K562 (cell line): ENCODE data around the gene EEF2K.

ENCODE experiments used
- CBX1 ChIP-seq: sonication (generic); IDR thresholded peaks from 2 replicates; pipeline ENCODE4 v1.6.1; 2016; ENCODE audit warnings: antibody characterized with exemption, low read depth, mild to moderate bottlenecking
- CHD2 ChIP-seq: IDR thresholded peaks from 2 replicates; pipeline ENCODE4 v1.6.1; 2011; ENCODE audit warnings: low read depth, low read length
- FOSL1 ChIP-seq: fragments of 200-800 bp; sonication (Bioruptor generic); conservative IDR thresholded peaks from 2 replicates; pipeline ENCODE4 v1.6.1; 2016; ENCODE audit warnings: missing genetic modification characterization, missing compliant biosample characterization
- HNRNPLL ChIP-seq: fragments of 200-400 bp; formaldehyde crosslinking; IDR thresholded peaks from 2 replicates; pipeline ENCODE4 v1.6.1; 2017; ENCODE audit warnings: low read length, low read depth, mild to moderate bottlenecking; ENCODE audit not compliant: poor library complexity, severe bottlenecking
- HSF4 ChIP-seq: fragments of 250-450 bp; sonication (Bioruptor Pico); IDR thresholded peaks from 2 replicates; pipeline ENCODE4 v2.1.2; 2022; ENCODE audit warnings: mild to moderate bottlenecking, moderate library complexity, borderline replicate concordance
- SMAD1 ChIP-seq: fragments of 150-350 bp; IDR thresholded peaks from 2 replicates; pipeline ENCODE4 v1.6.1; 2014; ENCODE audit warnings: low read length, low read depth; ENCODE audit not compliant: partially characterized antibody
- SRSF1 ChIP-seq: fragments of 200-400 bp; formaldehyde crosslinking; IDR thresholded peaks from 2 replicates; pipeline ENCODE4 v1.6.1; 2017; ENCODE audit warnings: mild to moderate bottlenecking, low read depth, low read length, moderate library complexity
- ZC3H8 ChIP-seq: fragments of 450-650 bp; IDR thresholded peaks from 2 replicates; pipeline ENCODE4 v1.6.1; 2017
- ZKSCAN3 ChIP-seq: fragments of 250-450 bp; sonication (Bioruptor Pico); IDR thresholded peaks from 2 replicates; pipeline ENCODE4 v1.4.0; 2020
- ZNF253 ChIP-seq: fragments of 250-450 bp; sonication (Bioruptor Pico); conservative IDR thresholded peaks from 2 replicates; pipeline ENCODE4 v1.6.1; 2021; ENCODE audit warnings: mild to moderate bottlenecking
- ZNF830 ChIP-seq: fragments of 250-450 bp; sonication (Bioruptor Pico); IDR thresholded peaks from 2 replicates; pipeline ENCODE4 v1.5.0; 2021; ENCODE audit warnings: mild to moderate bottlenecking
- TF ChIP-seq, protein P1 (sequence below), 3 experiments: IDR thresholded peaks in 2 of 3; conservative IDR thresholded peaks in 1 of 3; 2 replicates each; pipeline ENCODE4 v1.5.1; 2011 to 2012; ENCODE audit warnings: low read length in 3 of 3, mild to moderate bottlenecking in 3 of 3, control low read depth in 2 of 3, improper control_type of control experiment in 1 of 3, inconsistent platforms in 1 of 3, low read depth in 1 of 3, mixed read lengths in 1 of 3, moderate library complexity in 1 of 3; ENCODE audit not compliant: insufficient read depth in 2 of 3
- TF ChIP-seq, protein P2 (sequence below): sonication (generic); formaldehyde crosslinking; IDR thresholded peaks from 2 replicates; pipeline ENCODE4 v1.8.0; 2022; ENCODE audit warnings: missing genetic modification reagents, mild to moderate bottlenecking, borderline replicate concordance
- TF ChIP-seq, protein P3 (sequence below), 2 experiments: IDR thresholded peaks; 2 replicates each; pipeline ENCODE4 v1.6.1; 2012; ENCODE audit warnings: improper control_type of control experiment in 2 of 2, low read depth in 2 of 2, low read length in 2 of 2, borderline replicate concordance in 1 of 2

- TF ChIP-seq SMAD1 (no peak), HNRNPLL (no peak), CHD2 (no peak), ZNF253 (CRISPR knock-in tag) (no peak), CBX1 (no peak), FOSL1 (no peak), ZKSCAN3 (no peak), ZC3H8 (no peak), HSF4 (CRISPR knock-in tag) (no peak), ZNF830 (CRISPR knock-in tag) (no peak), SRSF1 (no peak)
- TF ChIP-seq, protein P1, sequence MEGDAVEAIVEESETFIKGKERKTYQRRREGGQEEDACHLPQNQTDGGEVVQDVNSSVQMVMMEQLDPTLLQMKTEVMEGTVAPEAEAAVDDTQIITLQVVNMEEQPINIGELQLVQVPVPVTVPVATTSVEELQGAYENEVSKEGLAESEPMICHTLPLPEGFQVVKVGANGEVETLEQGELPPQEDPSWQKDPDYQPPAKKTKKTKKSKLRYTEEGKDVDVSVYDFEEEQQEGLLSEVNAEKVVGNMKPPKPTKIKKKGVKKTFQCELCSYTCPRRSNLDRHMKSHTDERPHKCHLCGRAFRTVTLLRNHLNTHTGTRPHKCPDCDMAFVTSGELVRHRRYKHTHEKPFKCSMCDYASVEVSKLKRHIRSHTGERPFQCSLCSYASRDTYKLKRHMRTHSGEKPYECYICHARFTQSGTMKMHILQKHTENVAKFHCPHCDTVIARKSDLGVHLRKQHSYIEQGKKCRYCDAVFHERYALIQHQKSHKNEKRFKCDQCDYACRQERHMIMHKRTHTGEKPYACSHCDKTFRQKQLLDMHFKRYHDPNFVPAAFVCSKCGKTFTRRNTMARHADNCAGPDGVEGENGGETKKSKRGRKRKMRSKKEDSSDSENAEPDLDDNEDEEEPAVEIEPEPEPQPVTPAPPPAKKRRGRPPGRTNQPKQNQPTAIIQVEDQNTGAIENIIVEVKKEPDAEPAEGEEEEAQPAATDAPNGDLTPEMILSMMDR (IDR thresholded peaks at IDR 0.05 in 2 of 3, conservative IDR thresholded peaks at IDR 0.05 in 1 of 3; ENCODE audit: insufficient read depth in 2 of 3, low read depth in 1 of 3, low read length in 3 of 3), result no peak
- TF ChIP-seq, protein P2, sequence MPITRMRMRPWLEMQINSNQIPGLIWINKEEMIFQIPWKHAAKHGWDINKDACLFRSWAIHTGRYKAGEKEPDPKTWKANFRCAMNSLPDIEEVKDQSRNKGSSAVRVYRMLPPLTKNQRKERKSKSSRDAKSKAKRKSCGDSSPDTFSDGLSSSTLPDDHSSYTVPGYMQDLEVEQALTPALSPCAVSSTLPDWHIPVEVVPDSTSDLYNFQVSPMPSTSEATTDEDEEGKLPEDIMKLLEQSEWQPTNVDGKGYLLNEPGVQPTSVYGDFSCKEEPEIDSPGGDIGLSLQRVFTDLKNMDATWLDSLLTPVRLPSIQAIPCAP (CRISPR knock-in tag), result no peak
- TF ChIP-seq, protein P3, sequence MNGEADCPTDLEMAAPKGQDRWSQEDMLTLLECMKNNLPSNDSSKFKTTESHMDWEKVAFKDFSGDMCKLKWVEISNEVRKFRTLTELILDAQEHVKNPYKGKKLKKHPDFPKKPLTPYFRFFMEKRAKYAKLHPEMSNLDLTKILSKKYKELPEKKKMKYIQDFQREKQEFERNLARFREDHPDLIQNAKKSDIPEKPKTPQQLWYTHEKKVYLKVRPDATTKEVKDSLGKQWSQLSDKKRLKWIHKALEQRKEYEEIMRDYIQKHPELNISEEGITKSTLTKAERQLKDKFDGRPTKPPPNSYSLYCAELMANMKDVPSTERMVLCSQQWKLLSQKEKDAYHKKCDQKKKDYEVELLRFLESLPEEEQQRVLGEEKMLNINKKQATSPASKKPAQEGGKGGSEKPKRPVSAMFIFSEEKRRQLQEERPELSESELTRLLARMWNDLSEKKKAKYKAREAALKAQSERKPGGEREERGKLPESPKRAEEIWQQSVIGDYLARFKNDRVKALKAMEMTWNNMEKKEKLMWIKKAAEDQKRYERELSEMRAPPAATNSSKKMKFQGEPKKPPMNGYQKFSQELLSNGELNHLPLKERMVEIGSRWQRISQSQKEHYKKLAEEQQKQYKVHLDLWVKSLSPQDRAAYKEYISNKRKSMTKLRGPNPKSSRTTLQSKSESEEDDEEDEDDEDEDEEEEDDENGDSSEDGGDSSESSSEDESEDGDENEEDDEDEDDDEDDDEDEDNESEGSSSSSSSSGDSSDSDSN (IDR thresholded peaks at IDR 0.05; ENCODE audit: borderline replicate concordance in 1 of 2, low read depth in 2 of 2, low read length in 2 of 2), result no peak
Observed at GRCh38 chr16:22161401-22161800, 44.7 kb upstream of the EEF2K start.
